Gastroesophageal sphincter (tissue), 4 donors: ENCODE results near the gene PNKP. TPM values are rescaled to one million over a fixed set of nuclear protein-coding genes. Genes with fewer than 3 reads are reported as not detected.

Experiments used
- ATAC-seq: fragments of 150-250 bp; one replicate; pipeline ENCODE4 v1.9.1; 2016; ENCODE audit warnings: mild to moderate bottlenecking, moderate library complexity
- H3K27ac ChIP-seq, 4 donors: fragments of 200-600 bp; sonication (generic) in 3 of 4; 1 replicate in 3 of 4; 2 replicates in 1 of 4; pipeline ENCODE4 v1.5.1; 2016 to 2019
- H3K27me3 ChIP-seq: fragments of 200-600 bp; sonication (generic); one replicate; pipeline ENCODE4 v1.5.1; 2019
- H3K36me3 ChIP-seq, 2 donors: fragments of 200-600 bp; sonication (generic); one replicate each; pipeline ENCODE4 v1.5.1; 2019; ENCODE audit warnings: control low read depth in 1 of 2
- H3K4me1 ChIP-seq, 3 donors: fragments of 200-600 bp; sonication (generic); 1 replicate in 2 of 3; 2 replicates in 1 of 3; pipeline ENCODE4 v1.5.1; 2016 to 2019; ENCODE audit warnings: control low read depth in 2 of 3
- H3K4me3 ChIP-seq, 2 donors: fragments of 200-600 bp; sonication (generic); one replicate each; pipeline ENCODE4 v1.5.1; 2019; ENCODE audit warnings: mild to moderate bottlenecking in 1 of 2, moderate library complexity in 1 of 2
- H3K9me3 ChIP-seq, 3 donors: fragments of 200-600 bp; sonication (generic); one replicate each; pipeline ENCODE4 v1.5.1; 2017 to 2019; ENCODE audit warnings: control low read depth in 2 of 3
- CTCF ChIP-seq, 4 experiments: fragments of 200-600 bp in 2 of 4; fragments of 450-650 bp in 2 of 4; sonication (generic) in 1 of 4; IDR thresholded peaks; one replicate each; pipeline ENCODE4 v1.5.1; 2017 to 2019; ENCODE audit warnings: antibody characterized with exemption in 4 of 4, mild to moderate bottlenecking in 2 of 4, moderate library complexity in 2 of 4
- EP300 ChIP-seq: sonication (generic); formaldehyde crosslinking; IDR thresholded peaks from one replicate; pipeline ENCODE4 v1.6.1; 2017; ENCODE audit warnings: antibody characterized with exemption, mild to moderate bottlenecking
- POLR2A ChIP-seq, 2 donors: fragments of 450-650 bp; IDR thresholded peaks; one replicate each; pipeline ENCODE4 v1.6.1; 2017; ENCODE audit warnings: antibody characterized with exemption in 2 of 2, mild to moderate bottlenecking in 2 of 2, moderate library complexity in 1 of 2
- POLR2AphosphoS5 ChIP-seq: sonication (generic); formaldehyde crosslinking; IDR thresholded peaks from one replicate; pipeline ENCODE4 v1.6.1; 2017; ENCODE audit warnings: antibody characterized with exemption
- WGBS, 2 donors: methylation state at CpG; one replicate each; pipeline ENCODE4 v1.1.5; 2018; ENCODE audit warnings: low coverage in 1 of 2; 5-methylcytosine and 5-hydroxymethylcytosine counted together
- total RNA-seq, 4 donors: library from RNA; depleted of rRNA; stranded (reverse); fragments of >200 nt; gene quantifications; one replicate each; pipeline ENCODE4 v1.1.0, GENCODE V29; 2016

Gene PNKP
- total RNA-seq, 4 donors from 2014 or later, result 12.5 to 64.3 (median 29.4) TPM

DNA sequence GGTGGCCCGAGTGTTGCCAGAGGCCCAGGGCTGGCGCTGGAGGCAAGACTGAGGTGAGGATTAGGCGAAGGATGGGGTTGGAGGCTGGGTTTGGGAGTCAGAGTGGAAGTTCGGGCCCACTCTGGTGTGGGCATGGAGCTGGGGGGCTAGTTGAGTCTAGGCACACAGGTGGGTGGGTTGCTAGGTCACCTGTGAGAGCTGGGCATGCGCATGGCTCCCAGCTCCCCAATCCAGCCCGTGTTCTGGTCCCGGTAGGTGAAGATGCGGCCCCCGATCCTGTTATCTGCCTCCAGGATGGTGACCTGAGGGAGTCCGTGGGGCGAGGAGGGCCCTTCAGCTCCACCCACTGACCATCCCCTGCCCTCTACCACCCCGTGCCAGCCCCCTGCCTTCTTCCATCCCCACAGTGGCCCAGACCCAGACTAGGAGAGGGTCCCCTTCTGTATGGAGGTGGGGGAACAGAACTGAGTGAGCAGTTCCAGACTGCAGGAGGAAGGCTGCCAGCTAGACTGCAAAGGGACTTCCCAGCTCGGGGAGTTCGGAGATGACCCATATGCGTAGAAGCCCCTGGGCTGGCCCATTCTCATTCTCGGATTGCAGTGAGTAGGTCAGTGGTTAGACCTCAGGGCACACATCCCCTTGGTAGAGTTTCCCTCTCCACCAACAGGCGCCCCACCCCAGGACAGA, 27.6 kb upstream of the PNKP start:
- 49 to 94% methylated on average over 3 to 5 of the region's 17 CpGs for WGBS, 2 donors
- H3K27me3 ChIP-seq, result peaks cover 24% of the 10 kb centered on the region
- H3K9me3 ChIP-seq, result no peaks in the 10 kb centered on the region
- H3K27ac ChIP-seq, result no peak overlapping the region
- H3K4me1 ChIP-seq, result peaks cover 0 to 29% (median 7%) of the 10 kb centered on the region in 3 donors
- no peaks in the 10 kb centered on the region for H3K36me3 ChIP-seq
- no peak for TF ChIP-seq POLR2AphosphoS5
- no peak for TF ChIP-seq POLR2A (IDR thresholded peaks at IDR 0.05)
- TF ChIP-seq EP300, result no peak
- TF ChIP-seq CTCF (IDR thresholded peaks at IDR 0.05), result no peak
- ATAC-seq, result no peak
- H3K4me3 ChIP-seq, result no peak overlapping the region

GRCh38 chr19:49894011-49894664, 26.8 kb upstream of the PNKP start:
- peaks cover 0 to 34% (median 11%) of the 10 kb centered on the region in 3 donors for H3K4me1 ChIP-seq
- 68 to 100% methylated on average over 2 to 3 of the region's 18 CpGs for WGBS, 2 donors
- no peak overlapping the region for H3K4me3 ChIP-seq
- no peaks in the 10 kb centered on the region for H3K9me3 ChIP-seq
- peaks cover 0 to 2% of the 10 kb centered on the region in 2 donors for H3K36me3 ChIP-seq
- no peak for ATAC-seq
- TF ChIP-seq POLR2AphosphoS5 (no peak), EP300 (no peak), CTCF (IDR thresholded peaks at IDR 0.05) (no peak), POLR2A (IDR thresholded peaks at IDR 0.05) (no peak)
- no peak overlapping the region for H3K27ac ChIP-seq
- H3K27me3 ChIP-seq, result peaks cover 33% of the 10 kb centered on the region

GRCh38 chr19:49892716-49893115, 25.3 kb upstream of the PNKP start:
- 80% methylated on average over 1 of the region's 1 CpG; no CpG with 5 or more reads in 1 of the 2 donors for WGBS, 2 donors
- no peak for ATAC-seq
- Histone ChIP-seq H3K4me3 (no peak overlapping the region), H3K9me3 (no peaks in the 10 kb centered on the region), H3K4me1 (peaks cover 0 to 29% (median 11%) of the 10 kb centered on the region in 3 donors), H3K27ac (no peak overlapping the region), H3K27me3 (peaks cover 34% of the 10 kb centered on the region), H3K36me3 (peaks cover 0 to 17% of the 10 kb centered on the region in 2 donors)
- TF ChIP-seq EP300 (no peak), POLR2A (IDR thresholded peaks at IDR 0.05) (no peak), POLR2AphosphoS5 (no peak), CTCF (IDR thresholded peaks at IDR 0.05) (no peak)

DNA sequence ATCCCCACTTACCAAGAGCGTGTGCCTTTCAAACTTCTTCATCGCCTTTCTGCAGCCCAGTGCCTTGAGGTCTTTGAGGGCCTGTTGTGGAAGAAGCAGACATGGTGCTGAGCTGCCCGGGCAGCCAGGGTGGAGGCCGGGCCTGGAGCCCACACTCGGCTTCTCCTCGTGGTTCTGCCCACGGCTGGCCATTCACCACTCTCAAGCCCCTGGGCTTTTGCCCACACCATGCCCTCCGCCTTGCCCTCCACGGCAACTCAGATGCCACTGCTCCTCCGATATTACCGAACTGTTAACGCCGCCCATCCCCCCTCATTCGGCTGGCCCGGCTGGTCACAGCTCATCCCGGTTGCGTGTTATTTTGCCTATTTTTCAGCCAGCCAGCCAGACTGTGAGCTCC, 24.0 kb upstream of the PNKP start:
- no peak overlapping the region for H3K27ac ChIP-seq
- no peak for ATAC-seq
- no peaks in the 10 kb centered on the region for H3K9me3 ChIP-seq
- no peak for TF ChIP-seq CTCF (IDR thresholded peaks at IDR 0.05)
- no peak for TF ChIP-seq POLR2A (IDR thresholded peaks at IDR 0.05)
- no peak for TF ChIP-seq EP300
- no peak for TF ChIP-seq POLR2AphosphoS5
- 52 to 82% methylated on average over 7 to 14 of the region's 17 CpGs for WGBS, 2 donors
- H3K36me3 ChIP-seq, result peaks cover 0 to 30% of the 10 kb centered on the region in 2 donors
- peaks cover 0 to 17% (median 11%) of the 10 kb centered on the region in 3 donors for H3K4me1 ChIP-seq
- H3K27me3 ChIP-seq, result peaks cover 34% of the 10 kb centered on the region
- H3K4me3 ChIP-seq, result no peak overlapping the region
